ENCODE data around the gene CGB3. TPM values are rescaled to one million over a fixed set of nuclear protein-coding genes. Genes with fewer than 3 reads are reported as not detected.

The CGB3 gene
- total RNA-seq, 1 experiment from 2014 or later = 0.46 TPM

GRCh38 chr19:48994035-48994386, 30.1 kb downstream of the CGB3 start:
- TF ChIP-seq, protein P1, sequence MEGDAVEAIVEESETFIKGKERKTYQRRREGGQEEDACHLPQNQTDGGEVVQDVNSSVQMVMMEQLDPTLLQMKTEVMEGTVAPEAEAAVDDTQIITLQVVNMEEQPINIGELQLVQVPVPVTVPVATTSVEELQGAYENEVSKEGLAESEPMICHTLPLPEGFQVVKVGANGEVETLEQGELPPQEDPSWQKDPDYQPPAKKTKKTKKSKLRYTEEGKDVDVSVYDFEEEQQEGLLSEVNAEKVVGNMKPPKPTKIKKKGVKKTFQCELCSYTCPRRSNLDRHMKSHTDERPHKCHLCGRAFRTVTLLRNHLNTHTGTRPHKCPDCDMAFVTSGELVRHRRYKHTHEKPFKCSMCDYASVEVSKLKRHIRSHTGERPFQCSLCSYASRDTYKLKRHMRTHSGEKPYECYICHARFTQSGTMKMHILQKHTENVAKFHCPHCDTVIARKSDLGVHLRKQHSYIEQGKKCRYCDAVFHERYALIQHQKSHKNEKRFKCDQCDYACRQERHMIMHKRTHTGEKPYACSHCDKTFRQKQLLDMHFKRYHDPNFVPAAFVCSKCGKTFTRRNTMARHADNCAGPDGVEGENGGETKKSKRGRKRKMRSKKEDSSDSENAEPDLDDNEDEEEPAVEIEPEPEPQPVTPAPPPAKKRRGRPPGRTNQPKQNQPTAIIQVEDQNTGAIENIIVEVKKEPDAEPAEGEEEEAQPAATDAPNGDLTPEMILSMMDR (conservative IDR thresholded peaks at IDR 0.05) = no peak
- Mint-ChIP-seq H3K4me3 (peak overlapping the region; percentile 93 to 95), H3K4me1 (peaks cover 31 to 35% of the 10 kb centered on the region in 2 experiments), H3K27ac (peak overlapping the region; percentile 95 to 99 (median 98); a peak in 6 of 7 replicates), H3K36me3 (ENCODE audit: insufficient read depth in 1 of 3, low read depth in 3 of 3) (peaks cover 5 to 18% (median 17%) of the 10 kb centered on the region in 3 experiments; a peak in 6 of 7 replicates), H3K27me3 (ENCODE audit: low read depth) (no peaks in the 10 kb centered on the region), H3K9me3 (no peaks in the 10 kb centered on the region)
- no peak overlapping the region for H2BK5ac ChIP-seq (ENCODE audit: insufficient read length, low read length)
- no peak overlapping the region for H2AFZ ChIP-seq (ENCODE audit: low read length)
- H3K14ac ChIP-seq (ENCODE audit: insufficient read depth, low read length) = peak overlapping the region; percentile 50; the same call in 1 of the 2 replicates
- H2BK20ac ChIP-seq (ENCODE audit: low read depth, low read length, poor library complexity, severe bottlenecking) = no peak overlapping the region
- H3K4me2 ChIP-seq (ENCODE audit: insufficient read depth, insufficient read length, low read length) = peak overlapping the region; percentile 88
- H3K9ac ChIP-seq (ENCODE audit: extremely low read depth, insufficient read length, low read length) = peak overlapping the region; percentile 40
- no peaks in the 10 kb centered on the region for H4K20me1 ChIP-seq (ENCODE audit: control insufficient read depth, insufficient read depth, insufficient read length)
- H3K56ac ChIP-seq (ENCODE audit: insufficient read length, low read depth, low read length) = no peak overlapping the region
- H3K27me3 ChIP-seq (ENCODE audit: insufficient read depth, low read length) = no peaks in the 10 kb centered on the region
- H3K4ac ChIP-seq (ENCODE audit: low read depth, low read length) = no peak overlapping the region
- H4K91ac ChIP-seq (ENCODE audit: insufficient read length, low read depth, low read length) = no peak overlapping the region
- H2AK5ac ChIP-seq (ENCODE audit: insufficient read length, low read length) = no peak overlapping the region
- H3K18ac ChIP-seq (ENCODE audit: insufficient read length, low read depth, low read length) = no peak overlapping the region
- H3K4me1 ChIP-seq (ENCODE audit: insufficient read depth, low read length) = no peaks in the 10 kb centered on the region; the same call in 1 of the 2 replicates
- peaks cover 8% of the 10 kb centered on the region for H3K23me2 ChIP-seq (ENCODE audit: insufficient read length, low read depth, low read length, poor library complexity, severe bottlenecking)
- no peak overlapping the region for H2BK120ac ChIP-seq (ENCODE audit: low read depth, low read length, poor library complexity, severe bottlenecking)
- H3K79me1 ChIP-seq (ENCODE audit: insufficient read depth, low read depth, low read length, poor library complexity, severe bottlenecking) = no peaks in the 10 kb centered on the region
- no peak overlapping the region for H3K27ac ChIP-seq (ENCODE audit: insufficient read length, low read depth, low read length)
- no peak for DNase-seq
- H2BK12ac ChIP-seq (ENCODE audit: insufficient read length, low read depth, low read length) = no peak overlapping the region
- H2BK15ac ChIP-seq (ENCODE audit: low read depth, low read length) = no peak overlapping the region
- H3K23ac ChIP-seq (ENCODE audit: insufficient read length, low read depth, low read length) = no peak overlapping the region
- H4K8ac ChIP-seq (replicated peaks; ENCODE audit: insufficient read length, low read depth, low read length) = no peak overlapping the region
- no peak overlapping the region for H4K5ac ChIP-seq (ENCODE audit: insufficient read length, low read depth, low read length)
- H3K79me2 ChIP-seq (ENCODE audit: insufficient read depth, low read length) = peaks cover 9% of the 10 kb centered on the region; the same call in 1 of the 2 replicates
- no CpG with 5 or more reads among the region's 13 CpGs for WGBS (ENCODE audit: extremely low coverage, insufficient read length, low lambda C conversion rate)
- no peak overlapping the region for H3T11ph ChIP-seq (ENCODE audit: low read length)
- H3K9me3 ChIP-seq (ENCODE audit: control insufficient read depth, low read depth, low read length) = no peaks in the 10 kb centered on the region
